Neutrophil (primary cell): Measurements from ENCODE around the gene UQCRC2.

ENCODE experiments used
- H3K27ac ChIP-seq: fragments of 200-600 bp; sonication (generic); 2 replicates; pipeline ENCODE4 v1.5.1; 2016; ENCODE audit warnings: mild to moderate bottlenecking, moderate library complexity
- H3K27me3 ChIP-seq: fragments of 200-600 bp; sonication (generic); 2 replicates; pipeline ENCODE4 v1.6.0; 2016; ENCODE audit warnings: mild to moderate bottlenecking
- H3K36me3 ChIP-seq: fragments of 200-600 bp; sonication (generic); 2 replicates; pipeline ENCODE4 v1.5.1; 2017
- H3K4me1 ChIP-seq, 2 experiments: fragments of 200-600 bp in 1 of 2; sonication (generic) in 1 of 2; 1 replicate in 1 of 2; 2 replicates in 1 of 2; pipeline versions ENCODE4 v1.5.1 to v1.6.1; 2013 to 2016; ENCODE audit warnings: low read depth in 1 of 2, low read length in 1 of 2, mild to moderate bottlenecking in 1 of 2, moderate library complexity in 1 of 2; ENCODE audit not compliant: control insufficient read depth in 1 of 2, insufficient read depth in 1 of 2
- H3K4me3 ChIP-seq, 2 experiments: fragments of 200-600 bp in 1 of 2; sonication (generic) in 1 of 2; 1 replicate in 1 of 2; 2 replicates in 1 of 2; pipeline ENCODE4 v1.5.1; 2013 to 2016; ENCODE audit warnings: low read depth in 1 of 2, low read length in 1 of 2, mild to moderate bottlenecking in 1 of 2, moderate library complexity in 1 of 2
- H3K9me3 ChIP-seq: fragments of 200-600 bp; sonication (generic); 2 replicates; pipeline ENCODE4 v1.5.1; 2016
- CTCF ChIP-seq: fragments of 200-600 bp; sonication (generic); IDR thresholded peaks from 2 replicates; pipeline ENCODE4 v1.5.1; 2016; ENCODE audit warnings: antibody characterized with exemption

Gene UQCRC2

GRCh38 chr16:21986692-21987246 is 33.6 kb downstream of the UQCRC2 start:
- peaks cover 51% of the 10 kb centered on the region for H3K36me3 ChIP-seq
- no peak for TF ChIP-seq CTCF
- H3K4me1 ChIP-seq, result no peaks in the 10 kb centered on the region

GRCh38 chr16:21987498-21987897 is 34.3 kb downstream of the UQCRC2 start:
- Histone ChIP-seq H3K9me3 (no peaks in the 10 kb centered on the region), H3K27me3 (no peaks in the 10 kb centered on the region), H3K27ac (no peak overlapping the region), H3K4me1 (no peaks in the 10 kb centered on the region), H3K4me3 (no peak overlapping the region), H3K36me3 (peaks cover 44% of the 10 kb centered on the region)
- no peak for TF ChIP-seq CTCF

More at GRCh38 chr16:21986692-21987246, 33.6 kb downstream of the UQCRC2 start:
- Histone ChIP-seq H3K4me3 (no peak overlapping the region), H3K9me3 (no peaks in the 10 kb centered on the region), H3K27ac (no peak overlapping the region), H3K27me3 (no peaks in the 10 kb centered on the region)

- H3K4me3 ChIP-seq, result no peak overlapping the region
- no peaks in the 10 kb centered on the region for H3K9me3 ChIP-seq
- no peaks in the 10 kb centered on the region for H3K4me1 ChIP-seq
- TF ChIP-seq CTCF, result no peak
- H3K27me3 ChIP-seq, result no peaks in the 10 kb centered on the region
- H3K27ac ChIP-seq, result no peak overlapping the region
- H3K36me3 ChIP-seq, result peaks cover 27% of the 10 kb centered on the region
Observed at GRCh38 chr16:21989133-21989532, 36.0 kb downstream of the UQCRC2 start.

GRCh38 chr16:21989751-21990150 is 36.6 kb downstream of the UQCRC2 start:
- Histone ChIP-seq H3K4me3 (no peak overlapping the region), H3K4me1 (no peaks in the 10 kb centered on the region), H3K9me3 (no peaks in the 10 kb centered on the region), H3K27me3 (no peaks in the 10 kb centered on the region), H3K36me3 (peaks cover 21% of the 10 kb centered on the region), H3K27ac (no peak overlapping the region)
- TF ChIP-seq CTCF, result no peak

GRCh38 chr16:21990381-21990944 is 37.3 kb downstream of the UQCRC2 start:
- Histone ChIP-seq H3K9me3 (no peaks in the 10 kb centered on the region), H3K4me1 (no peaks in the 10 kb centered on the region), H3K36me3 (peaks cover 14% of the 10 kb centered on the region), H3K27ac (no peak overlapping the region), H3K4me3 (no peak overlapping the region), H3K27me3 (no peaks in the 10 kb centered on the region)
- TF ChIP-seq CTCF, result no peak
